IPS DF 19.7 (cell line): ENCODE results near the gene KCNA2.

Source experiments
- DNase-seq: peaks from one replicate; pipeline ENCODE4 v3.0.0-alpha.2; 2013; ENCODE audit warnings: low read depth, low spot score

KCNA2 gene

DNA sequence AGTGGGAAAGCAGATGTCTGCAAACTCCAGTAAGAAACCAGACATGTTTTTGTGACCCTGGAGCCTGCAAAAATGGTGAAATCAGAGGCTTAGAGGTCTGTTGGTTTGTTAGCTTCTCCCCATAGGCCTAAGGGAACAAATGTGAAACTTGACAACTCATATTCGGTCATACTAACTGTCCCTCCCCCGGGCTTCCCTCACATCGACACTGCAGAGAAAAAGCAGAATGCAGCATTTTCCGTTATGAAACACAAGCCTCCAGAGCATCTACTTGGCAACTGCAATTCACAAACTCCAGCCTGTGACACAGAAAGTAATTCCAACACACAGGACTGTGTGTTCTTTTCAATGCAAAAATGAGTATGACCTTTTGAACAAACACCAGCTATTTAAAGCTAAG, 3.7 kb downstream of the KCNA2 start:
- no peak for DNase-seq

- no peak for DNase-seq
These were observed 4.8 kb downstream of the KCNA2 start for GRCh38 chr1:110601332-110601731.

DNA sequence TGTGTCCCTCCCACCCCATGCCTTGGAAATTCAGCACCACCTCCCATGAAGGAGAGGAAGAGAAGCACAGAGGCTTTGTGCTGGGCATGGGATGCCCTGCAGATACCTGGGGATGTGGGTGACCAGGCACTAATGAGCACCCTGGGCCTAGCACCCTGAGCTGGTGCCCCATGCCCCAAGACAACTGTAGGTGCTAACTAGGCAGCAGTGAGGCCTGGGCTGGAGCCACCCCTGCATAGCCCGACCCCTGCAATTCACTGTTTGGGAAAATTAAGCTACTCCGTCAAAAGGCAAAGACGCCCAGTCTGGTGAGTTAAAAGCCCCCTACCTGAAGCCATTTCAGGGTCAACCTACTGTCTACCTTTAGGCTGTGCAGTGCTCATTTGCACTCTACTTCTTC, 5.4 kb downstream of the KCNA2 start:
- DNase-seq: no peak

DNA sequence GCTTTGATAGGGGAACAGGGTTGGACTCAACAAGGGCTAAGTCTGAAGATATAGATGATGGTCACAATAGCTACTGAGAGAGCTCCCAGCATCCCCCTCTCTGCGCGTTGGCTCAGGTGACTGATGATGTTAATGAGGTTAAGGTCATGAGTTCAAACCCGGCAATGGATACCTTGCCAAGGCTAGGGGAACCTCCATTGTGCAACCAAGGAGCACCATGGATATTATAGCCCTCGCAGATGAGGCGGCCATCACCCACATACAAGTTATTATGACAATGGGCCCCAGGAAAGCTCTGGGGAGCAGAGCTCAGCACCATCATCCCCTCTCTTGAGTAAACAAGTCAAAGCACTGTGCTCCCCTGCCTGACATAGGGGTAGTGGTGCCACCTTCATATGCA, 8.2 kb downstream of the KCNA2 start:
- DNase-seq: no peak

GRCh38 chr1:110596312-110596711, 9.8 kb downstream of the KCNA2 start:
- no peak for DNase-seq

- no peak for DNase-seq
These were observed 10.8 kb downstream of the KCNA2 start for GRCh38 chr1:110595353-110595710.

DNA sequence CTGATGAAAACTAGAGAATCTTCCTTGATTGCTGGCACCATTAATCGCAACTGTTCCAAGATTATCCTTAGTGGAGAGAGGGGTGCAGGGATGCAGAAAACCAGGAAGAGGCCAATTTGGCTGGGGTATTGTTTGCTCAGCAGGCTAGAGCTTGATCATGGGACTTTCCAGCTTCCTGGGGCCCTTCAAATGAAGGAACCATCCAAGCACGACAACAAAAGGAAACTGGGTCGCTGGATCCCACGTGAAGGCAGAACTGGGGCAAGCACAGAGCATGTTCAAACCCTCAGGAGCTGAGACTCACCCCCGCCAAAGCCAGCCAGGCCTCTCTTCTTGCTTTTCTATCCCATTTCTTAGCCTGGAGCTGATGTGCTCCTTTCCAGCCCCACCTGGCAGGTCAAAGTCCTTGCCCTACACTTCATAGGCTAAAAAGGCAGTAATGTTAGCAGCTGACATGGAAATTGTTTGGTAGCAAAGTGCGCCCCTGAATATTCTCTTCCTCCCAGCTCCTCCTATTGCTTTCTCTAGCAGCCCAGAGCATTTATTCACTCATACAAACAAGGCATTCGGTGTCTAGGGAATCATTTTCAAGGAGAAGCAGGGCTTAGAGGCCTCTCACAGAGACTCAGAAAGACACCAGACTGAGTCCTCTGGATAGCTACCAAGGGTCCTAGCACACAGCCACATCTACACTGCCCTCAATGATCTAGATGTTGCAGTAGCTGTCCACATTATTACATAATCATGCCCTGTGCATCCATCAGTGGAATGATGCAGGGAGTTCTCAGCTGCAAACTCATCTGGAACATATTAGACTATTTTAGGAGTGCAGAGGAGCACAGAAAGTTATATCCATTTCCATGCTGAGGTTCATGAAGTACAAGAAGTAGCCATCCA, 11.5 kb downstream of the KCNA2 start:
- no peak for DNase-seq

DNA sequence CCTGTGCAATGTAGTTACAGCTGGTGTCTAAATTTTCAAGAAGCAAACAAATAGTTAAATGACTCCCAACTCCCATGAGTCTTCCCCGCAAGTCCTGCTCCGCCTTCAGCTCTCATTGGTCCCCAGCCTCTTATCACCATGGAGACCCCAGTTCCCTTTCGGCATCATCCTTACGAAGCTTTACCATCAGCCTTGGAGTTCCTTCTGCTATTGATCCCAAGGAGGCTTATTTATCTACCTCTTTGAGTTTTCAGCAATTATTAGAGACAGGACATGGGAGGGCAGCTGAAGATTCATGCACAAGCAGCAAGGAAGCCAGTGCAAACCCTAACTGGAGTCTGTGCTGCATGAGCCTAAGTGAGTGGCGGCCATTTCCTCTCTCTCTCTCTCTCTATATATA, 12.3 kb downstream of the KCNA2 start:
- no peak for DNase-seq

DNA sequence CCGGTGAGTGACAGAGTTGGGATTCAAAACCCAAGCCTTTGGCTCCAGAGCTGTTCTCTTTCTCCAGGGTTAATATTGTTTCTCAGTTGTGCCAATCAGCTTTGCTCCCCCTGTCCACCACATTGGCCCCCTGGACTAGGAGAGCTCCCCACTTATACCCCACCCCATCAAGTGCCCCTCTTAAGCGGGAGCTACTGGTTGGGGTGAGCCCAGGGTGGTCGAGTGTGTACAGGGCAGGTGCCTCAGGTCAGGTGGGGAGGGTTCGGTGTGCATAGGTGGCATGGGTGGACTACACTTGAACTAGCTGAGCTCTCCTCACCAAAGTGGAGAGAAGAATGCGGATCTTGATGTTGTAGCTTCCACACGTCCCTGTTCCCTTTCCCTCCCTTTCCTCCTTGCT, 14.2 kb downstream of the KCNA2 start:
- DNase-seq: no peak

DNA sequence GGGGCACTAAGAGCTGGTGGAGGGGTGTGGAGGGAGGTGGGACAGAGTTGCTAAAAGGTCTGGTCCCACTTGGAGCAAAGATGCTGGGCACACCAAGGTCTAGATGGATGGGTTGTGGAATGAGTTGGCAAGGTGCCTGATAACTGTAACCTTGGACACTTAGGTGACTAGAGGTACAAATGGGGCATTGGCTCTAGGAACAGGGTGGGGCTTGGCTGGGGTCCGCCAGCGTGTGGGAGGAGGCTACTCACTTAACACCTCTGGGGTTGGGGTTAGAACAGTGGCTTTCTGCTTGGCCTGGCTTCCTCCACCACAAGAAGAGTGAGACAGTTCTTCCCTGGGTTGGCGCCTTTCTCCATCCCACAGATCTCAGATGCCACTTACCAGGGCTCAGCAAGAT, 17.2 kb downstream of the KCNA2 start:
- DNase-seq: no peak

DNA sequence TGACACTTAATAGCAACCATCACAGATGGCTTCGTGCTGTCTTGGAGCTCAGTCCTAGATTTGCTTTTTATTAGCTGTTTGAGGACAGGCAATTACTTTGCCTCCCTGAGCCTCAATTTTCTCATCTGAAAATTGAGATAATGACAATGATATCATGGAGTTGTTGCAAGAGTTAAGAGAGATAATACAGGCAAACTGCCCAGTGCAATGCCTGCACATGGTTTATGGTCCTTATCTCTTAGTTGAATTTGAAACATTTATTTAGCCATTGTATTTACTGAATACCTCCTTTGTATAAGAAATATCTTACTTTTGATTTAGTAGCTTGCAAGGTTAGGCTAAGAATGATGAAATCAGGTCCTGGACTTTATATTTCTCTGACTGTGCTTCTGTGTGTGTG, 17.7 kb downstream of the KCNA2 start:
- no peak for DNase-seq

GRCh38 chr1:110587906-110588305, 18.3 kb downstream of the KCNA2 start:
- no peak for DNase-seq

DNA sequence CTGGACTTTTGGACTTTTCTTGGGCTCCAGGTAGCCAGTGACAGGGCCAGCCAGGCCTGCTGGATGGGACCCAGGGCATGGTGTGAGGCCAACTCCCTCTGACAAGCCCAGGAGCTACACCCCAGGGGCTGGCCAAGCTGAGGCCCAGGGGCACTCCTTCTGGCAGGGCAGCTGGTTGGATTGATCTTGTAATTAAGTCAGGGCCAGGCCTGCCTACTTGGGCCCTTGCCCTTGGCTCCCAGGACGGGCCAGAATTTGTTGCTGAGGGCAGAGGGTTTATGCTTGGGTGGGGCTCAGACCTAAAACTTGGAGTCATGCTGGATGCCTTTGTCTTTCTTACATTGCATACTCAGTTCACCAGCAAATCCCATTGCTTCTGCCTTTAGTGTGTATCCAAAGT, 20.7 kb downstream of the KCNA2 start:
- no peak for DNase-seq

- DNase-seq: no peak
These were observed 22.1 kb downstream of the KCNA2 start for GRCh38 chr1:110584045-110584444.

DNA sequence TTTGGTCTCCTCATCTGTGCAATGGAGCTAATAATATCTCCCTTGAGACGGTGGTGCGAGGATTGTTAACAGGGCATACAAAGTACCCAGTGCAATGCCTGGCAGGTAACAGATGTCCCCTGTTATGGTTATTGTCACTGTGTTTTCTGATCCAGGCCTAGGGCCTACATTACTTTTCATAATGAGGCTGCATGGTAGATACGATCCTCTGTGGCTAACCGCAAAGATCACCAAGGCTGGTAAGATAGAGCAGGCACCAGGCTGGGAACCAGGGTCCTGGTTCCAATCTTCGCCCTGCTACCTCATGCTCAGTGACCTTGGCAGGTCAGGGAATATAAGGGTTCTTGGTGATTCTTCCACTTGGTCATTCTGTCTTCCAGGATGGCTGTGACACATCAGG, 22.7 kb downstream of the KCNA2 start:
- DNase-seq: no peak

- DNase-seq: no peak
These were observed 23.8 kb downstream of the KCNA2 start for GRCh38 chr1:110582378-110582777.

DNA sequence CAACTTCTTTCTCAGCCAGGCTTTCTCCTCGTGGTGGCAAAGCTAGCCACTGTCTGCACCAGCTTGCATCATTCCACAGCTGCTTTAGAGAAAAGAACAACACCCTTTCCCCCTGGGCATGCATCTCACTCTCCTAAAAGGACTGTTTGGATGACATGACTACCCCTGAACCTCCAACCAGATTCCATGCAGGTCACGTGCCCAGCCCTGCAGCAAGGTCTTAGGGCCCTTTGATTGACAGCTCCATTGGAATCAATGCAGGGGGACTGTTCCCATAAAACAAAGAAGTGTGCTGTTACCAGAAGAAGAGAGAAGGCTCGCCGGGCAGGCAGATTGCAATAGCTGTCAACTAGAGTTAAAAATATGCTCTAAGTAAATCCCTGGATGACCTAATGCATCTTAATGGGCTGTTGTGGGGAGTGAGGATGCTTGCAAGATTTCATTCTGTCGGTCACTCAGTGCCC, 24.4 kb downstream of the KCNA2 start:
- DNase-seq: no peak

DNA sequence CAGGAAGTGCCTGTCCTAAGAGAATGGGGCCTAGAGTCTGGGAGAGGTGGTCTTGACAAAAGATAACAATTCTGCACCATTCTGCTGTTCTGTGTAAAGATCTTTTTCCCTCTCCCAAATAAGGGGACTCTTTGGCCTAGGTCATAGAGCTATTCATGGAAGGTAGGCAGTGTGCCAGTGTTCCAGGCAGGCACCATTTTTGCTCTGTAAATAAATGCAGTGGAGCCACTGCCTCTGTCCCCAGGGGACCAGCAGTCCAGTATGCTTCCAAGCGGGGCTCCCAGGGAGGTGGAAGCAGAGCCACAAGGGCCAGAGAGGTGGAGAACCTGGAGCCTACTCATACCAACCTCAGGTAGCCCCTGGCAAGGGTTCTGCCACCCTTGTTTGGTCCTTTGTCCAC, 25.9 kb downstream of the KCNA2 start:
- DNase-seq: no peak

DNA sequence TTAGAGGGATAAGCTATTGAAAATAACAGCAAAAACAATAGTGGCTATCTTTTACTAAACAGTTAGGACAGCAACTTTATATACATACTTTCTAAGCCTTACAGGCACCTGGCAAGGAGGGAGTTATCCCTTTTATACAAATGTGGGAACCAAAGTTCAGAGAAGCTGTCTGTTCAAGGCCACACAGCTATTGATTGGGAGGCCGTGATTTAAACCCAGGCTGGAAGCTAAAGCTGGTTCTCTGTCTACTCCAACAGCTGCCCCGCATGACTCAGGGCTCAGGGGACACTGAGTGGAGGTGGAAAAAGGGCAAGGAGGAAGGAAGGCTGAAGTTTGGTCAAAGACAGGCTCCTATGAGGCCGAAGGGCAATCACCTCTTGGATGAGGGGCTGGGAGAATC, 26.7 kb downstream of the KCNA2 start:
- DNase-seq: no peak

- no peak for DNase-seq
These were observed 29.7 kb downstream of the KCNA2 start for GRCh38 chr1:110576441-110576840.

- DNase-seq: no peak
These were observed 32.8 kb downstream of the KCNA2 start for GRCh38 chr1:110573314-110573713.

- DNase-seq: no peak
These were observed 33.4 kb downstream of the KCNA2 start for GRCh38 chr1:110572751-110573150.

DNA sequence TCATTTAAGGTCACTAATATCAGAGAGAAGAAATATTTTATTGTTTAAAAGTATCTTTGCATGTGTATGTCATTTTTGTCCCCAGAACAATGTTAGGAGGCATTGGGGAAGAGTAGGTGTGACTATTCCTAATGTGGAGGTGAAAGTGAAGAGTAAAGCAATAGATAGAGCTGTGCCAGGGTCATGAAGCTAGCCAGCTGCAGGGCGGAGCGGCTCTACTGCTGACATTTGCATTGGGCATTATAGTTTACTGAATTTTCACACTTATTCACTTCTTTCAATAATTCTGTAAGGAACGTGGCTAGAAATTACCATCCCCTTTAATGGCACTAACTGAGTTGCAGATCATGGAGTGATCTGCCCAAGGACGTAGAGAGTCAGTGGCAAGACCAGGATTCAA, 35.3 kb downstream of the KCNA2 start:
- no peak for DNase-seq

GRCh38 chr1:110570307-110570706, 35.9 kb downstream of the KCNA2 start:
- DNase-seq: no peak
